Uterus (tissue), 2 donors: ENCODE results near the gene ABCG1.

Source experiments
- POLR2A ChIP-seq, 2 donors: fragments of 450-650 bp; IDR thresholded peaks; one replicate each; pipeline ENCODE4 v1.6.1; 2016; ENCODE audit warnings: antibody characterized with exemption in 2 of 2, mild to moderate bottlenecking in 1 of 2, moderate library complexity in 1 of 2
- TF ChIP-seq, protein P1 (sequence below), 4 experiments: fragments of 200-600 bp in 2 of 4; fragments of 450-650 bp in 2 of 4; sonication (generic) in 2 of 4; IDR thresholded peaks; one replicate each; pipeline ENCODE4 v1.5.1; 2016 to 2019; ENCODE audit warnings: antibody characterized with exemption in 4 of 4, mild to moderate bottlenecking in 2 of 4, moderate library complexity in 1 of 4

DNA sequence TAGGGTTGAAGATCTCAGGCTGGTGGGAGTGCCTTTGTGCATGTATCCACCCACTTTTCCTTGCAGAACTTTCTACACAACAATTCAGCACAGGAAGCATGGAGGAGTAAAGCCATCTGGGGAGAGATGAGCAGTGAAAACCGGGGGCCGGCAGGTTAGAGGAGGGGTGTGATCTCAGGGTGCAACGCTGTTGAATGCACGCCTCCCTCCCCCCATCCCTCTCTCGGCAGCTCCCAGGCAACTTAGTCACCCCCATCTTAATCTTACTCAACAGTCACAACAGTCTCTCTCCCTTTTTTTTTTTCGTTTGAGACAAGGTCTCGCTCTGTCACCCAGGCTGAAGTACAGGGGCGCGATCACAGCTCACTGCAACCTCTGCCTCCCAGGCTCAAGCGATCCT, 16.6 kb upstream of the ABCG1 start:
- TF ChIP-seq, protein P1, sequence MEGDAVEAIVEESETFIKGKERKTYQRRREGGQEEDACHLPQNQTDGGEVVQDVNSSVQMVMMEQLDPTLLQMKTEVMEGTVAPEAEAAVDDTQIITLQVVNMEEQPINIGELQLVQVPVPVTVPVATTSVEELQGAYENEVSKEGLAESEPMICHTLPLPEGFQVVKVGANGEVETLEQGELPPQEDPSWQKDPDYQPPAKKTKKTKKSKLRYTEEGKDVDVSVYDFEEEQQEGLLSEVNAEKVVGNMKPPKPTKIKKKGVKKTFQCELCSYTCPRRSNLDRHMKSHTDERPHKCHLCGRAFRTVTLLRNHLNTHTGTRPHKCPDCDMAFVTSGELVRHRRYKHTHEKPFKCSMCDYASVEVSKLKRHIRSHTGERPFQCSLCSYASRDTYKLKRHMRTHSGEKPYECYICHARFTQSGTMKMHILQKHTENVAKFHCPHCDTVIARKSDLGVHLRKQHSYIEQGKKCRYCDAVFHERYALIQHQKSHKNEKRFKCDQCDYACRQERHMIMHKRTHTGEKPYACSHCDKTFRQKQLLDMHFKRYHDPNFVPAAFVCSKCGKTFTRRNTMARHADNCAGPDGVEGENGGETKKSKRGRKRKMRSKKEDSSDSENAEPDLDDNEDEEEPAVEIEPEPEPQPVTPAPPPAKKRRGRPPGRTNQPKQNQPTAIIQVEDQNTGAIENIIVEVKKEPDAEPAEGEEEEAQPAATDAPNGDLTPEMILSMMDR (IDR thresholded peaks at IDR 0.05): no peak
- TF ChIP-seq POLR2A (IDR thresholded peaks at IDR 0.05): no peak
